Stimulated activated CD4-positive, alpha-beta T cell treated with anti-CD3 and anti-CD28 coated beads, Interleukin-4, amount 100 ng/mL, for 48 hours (primary cell): ENCODE results near the gene ADPRHL1.

ENCODE experiments used
- DNase-seq, 2 donors: peaks; one replicate each; pipeline ENCODE4 v3.0.0-alpha.2; 2020; ENCODE audit warnings: low read depth in 2 of 2

Gene ADPRHL1

DNA sequence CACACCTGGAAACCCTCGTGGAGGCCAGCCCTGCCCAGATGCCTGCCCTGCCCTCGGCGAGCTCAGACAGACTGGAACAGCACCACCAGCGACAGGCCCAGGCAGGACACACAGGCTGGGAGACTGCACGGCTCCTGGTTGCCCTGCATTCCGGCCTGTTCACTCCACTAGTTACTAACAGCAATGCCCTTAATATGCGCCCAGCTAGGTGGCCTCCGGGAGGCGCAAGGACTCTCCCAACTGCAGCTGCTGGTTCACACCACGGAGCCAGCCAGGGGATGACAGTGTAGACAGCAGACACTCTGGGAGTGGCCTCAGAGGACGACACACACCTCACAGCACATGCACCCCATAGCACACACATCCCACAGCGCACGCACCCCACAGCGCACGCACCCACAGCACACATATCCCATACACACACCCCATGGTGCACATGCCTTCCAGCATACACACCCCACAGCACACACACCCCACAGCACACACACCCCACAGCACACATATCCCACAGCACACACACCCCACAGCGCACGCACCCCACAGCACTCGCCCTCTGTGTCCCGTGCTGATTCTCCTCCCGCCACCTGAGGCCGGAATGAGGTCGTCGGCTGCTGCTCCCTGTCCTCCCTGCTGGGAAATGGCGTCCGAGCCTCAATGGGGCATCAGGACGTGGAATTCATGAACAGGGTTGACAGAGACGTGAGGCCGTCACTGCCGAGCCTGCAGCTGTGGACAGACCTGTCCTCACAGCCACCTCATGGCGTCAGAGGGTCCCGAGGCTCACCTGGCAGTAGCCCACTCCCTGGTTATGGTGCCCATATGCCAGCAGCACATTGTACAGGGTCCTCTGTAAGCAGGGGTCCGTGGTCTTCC lies 103.0 kb downstream of the ADPRHL1 start:
- DNase-seq: no peak
